Mesothelial cell of epicardium (in vitro differentiated cells): ENCODE results near the gene DYSF. TPM values are rescaled to one million over a fixed set of nuclear protein-coding genes. Genes with fewer than 3 reads are reported as not detected.

ENCODE experiments used
- DNase-seq, 2 experiments: peaks; one replicate each; pipeline ENCODE4 v3.0.0; 2021; ENCODE audit warnings: low spot score in 2 of 2; ENCODE audit not compliant: unreplicated experiment in 2 of 2
- H3K27ac Mint-ChIP-seq: 2 replicates; pipeline ENCODE4 v1.8.0; 2021; ENCODE audit warnings: mixed read lengths
- H3K27me3 Mint-ChIP-seq: 2 replicates; pipeline ENCODE4 v1.8.0; 2021; ENCODE audit warnings: low read depth, mixed read lengths
- H3K36me3 Mint-ChIP-seq: 2 replicates; pipeline ENCODE4 v1.8.0; 2021; ENCODE audit warnings: mixed read lengths
- H3K4me1 Mint-ChIP-seq: 2 replicates; pipeline ENCODE4 v1.8.0; 2021; ENCODE audit warnings: mixed read lengths
- H3K4me3 Mint-ChIP-seq: 2 replicates; pipeline ENCODE4 v1.8.0; 2021; ENCODE audit warnings: mild to moderate bottlenecking, moderate library complexity, mixed read lengths
- H3K9me3 Mint-ChIP-seq: 2 replicates; pipeline ENCODE4 v1.8.0; 2021; ENCODE audit warnings: mixed read lengths
- total RNA-seq: library from RNA; stranded (reverse); gene quantifications from 3 replicates; pipeline ENCODE4 v1.2.1, GENCODE V29; 2021
- TF ChIP-seq, protein P1 (sequence below): fragments of 200-600 bp; sonication (generic); IDR thresholded peaks from one replicate; pipeline ENCODE4 v1.5.0; 2021; ENCODE audit warnings: antibody characterized with exemption; ENCODE audit not compliant: unreplicated experiment

DYSF gene
- total RNA-seq, 1 donor from 2014 or later: 0.96 TPM

DNA sequence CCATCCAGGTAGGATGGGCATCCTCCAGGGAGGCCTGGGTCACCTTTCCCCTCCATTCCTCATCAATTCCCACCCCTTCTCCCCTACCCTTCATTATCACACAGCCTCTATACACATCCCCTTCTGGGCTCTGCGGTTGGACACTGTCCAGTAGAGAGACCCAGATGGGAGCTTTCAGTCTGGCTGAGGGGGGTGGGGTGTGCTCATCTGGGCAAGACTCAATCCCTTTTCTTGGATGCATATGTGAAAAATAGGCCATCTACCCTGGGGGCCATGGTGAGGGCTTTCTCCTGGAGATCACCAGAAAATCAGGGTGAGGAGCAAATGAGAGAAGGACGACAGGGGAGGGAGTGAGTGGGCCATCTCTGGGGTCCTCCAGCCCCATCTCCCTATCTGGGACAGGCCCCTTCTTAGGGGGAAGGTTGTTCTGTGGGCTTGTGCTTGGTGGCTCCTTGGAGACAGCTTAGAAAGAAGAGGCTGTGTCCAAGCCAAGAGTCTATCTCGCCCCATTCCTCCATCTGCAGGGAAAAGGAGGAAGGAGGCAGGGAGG is 160.1 kb downstream of the DYSF start:
- TF ChIP-seq, protein P1, sequence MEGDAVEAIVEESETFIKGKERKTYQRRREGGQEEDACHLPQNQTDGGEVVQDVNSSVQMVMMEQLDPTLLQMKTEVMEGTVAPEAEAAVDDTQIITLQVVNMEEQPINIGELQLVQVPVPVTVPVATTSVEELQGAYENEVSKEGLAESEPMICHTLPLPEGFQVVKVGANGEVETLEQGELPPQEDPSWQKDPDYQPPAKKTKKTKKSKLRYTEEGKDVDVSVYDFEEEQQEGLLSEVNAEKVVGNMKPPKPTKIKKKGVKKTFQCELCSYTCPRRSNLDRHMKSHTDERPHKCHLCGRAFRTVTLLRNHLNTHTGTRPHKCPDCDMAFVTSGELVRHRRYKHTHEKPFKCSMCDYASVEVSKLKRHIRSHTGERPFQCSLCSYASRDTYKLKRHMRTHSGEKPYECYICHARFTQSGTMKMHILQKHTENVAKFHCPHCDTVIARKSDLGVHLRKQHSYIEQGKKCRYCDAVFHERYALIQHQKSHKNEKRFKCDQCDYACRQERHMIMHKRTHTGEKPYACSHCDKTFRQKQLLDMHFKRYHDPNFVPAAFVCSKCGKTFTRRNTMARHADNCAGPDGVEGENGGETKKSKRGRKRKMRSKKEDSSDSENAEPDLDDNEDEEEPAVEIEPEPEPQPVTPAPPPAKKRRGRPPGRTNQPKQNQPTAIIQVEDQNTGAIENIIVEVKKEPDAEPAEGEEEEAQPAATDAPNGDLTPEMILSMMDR: no peak
- Mint-ChIP-seq H3K4me1 (peaks cover 16% of the 10 kb centered on the region), H3K36me3 (no peaks in the 10 kb centered on the region), H3K9me3 (no peaks in the 10 kb centered on the region), H3K27me3 (no peaks in the 10 kb centered on the region), H3K4me3 (no peak overlapping the region), H3K27ac (no peak overlapping the region)
- no peak for DNase-seq

DNA sequence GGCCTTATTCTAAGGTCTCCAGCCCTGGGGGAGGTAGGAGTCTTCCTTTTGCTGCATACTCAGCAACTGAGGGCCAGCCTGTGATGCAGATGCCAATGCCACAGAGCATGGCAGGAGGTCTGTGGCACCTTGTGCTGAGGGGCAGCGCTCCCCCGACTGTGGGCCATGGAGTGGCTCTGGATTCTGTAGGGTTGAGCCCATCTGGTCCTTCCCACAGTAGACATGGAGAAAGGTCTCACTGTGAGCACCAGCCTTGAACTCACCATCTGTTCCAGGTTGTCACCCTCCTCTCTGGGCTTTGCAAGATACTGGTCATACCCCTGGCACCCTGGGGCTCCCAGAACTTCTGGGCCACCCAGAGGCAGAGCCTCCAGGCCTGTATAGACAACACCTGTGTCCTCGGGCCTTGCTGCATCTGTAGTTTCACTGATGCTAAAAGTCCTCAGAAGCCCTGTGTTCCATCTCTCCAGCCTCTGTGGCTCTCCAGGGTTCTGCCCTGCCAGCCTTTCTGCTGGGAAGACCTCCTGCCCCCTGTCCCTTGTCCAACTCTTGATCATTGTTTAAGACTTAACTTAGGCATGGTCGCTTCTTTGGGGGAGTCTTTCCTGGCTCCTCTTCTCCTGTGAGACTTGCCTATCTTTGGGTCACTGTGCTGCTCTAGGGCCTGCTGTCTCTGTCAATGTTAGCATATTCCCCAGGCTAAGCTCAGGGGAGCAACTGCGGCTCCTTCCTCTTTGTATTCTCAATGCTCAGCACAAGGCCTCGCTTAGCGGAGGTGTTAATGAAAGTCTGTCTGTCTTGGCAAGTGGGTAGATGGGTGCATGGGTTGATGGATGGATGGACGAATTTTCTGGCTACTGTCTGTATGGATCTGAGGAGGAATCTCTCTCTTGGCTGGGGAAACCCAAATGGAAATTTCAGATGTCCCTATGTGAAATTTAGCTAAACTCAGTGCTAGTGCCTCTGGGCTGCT is 160.9 kb downstream of the DYSF start:
- DNase-seq: peak in 1 of 2 experiments; percentile 33
- Mint-ChIP-seq H3K4me3 (no peak overlapping the region), H3K4me1 (peaks cover 13% of the 10 kb centered on the region), H3K36me3 (no peaks in the 10 kb centered on the region), H3K9me3 (no peaks in the 10 kb centered on the region), H3K27me3 (no peaks in the 10 kb centered on the region), H3K27ac (peak overlapping the region; percentile 49)
- TF ChIP-seq, protein P1: no peak

DNA sequence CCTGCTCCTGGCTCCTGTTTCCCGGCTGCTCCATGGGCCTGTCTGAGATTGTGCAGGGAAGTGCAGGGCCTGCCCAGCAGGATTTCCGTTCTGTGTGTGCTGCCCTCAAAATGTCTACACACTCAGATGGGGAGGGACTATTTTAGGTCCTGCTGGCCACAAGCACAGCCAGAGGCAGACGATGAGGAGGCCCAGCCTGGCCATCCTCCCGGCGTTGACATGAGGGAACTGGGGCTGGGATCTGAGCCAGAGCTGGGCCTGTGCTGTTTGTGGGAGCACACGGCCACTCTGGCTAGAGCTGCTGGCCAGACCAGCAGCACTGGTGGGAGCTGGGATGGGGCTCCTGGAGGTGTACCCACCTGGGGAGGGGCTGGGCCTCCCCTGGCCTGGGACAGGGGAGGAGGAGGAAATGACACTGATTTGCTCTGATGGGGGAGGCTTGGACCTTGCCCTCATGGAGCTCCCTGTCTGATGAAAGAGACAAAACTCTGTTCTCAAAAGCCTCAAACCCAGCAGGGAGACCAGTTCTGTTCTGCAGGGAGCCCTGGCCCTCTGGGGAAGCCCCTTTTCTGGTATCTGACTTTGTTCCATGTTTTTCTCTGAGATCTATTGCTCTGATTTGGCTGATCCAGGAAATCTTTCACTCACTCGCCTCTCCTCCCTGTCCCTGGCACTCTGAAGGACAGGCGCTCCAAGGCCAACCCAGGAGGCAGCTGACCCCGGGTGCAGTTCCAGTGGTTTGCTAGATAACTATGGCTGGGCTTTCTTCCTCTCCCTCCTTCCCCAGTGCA is 161.8 kb downstream of the DYSF start:
- peak overlapping the region; percentile 49 for H3K27ac Mint-ChIP-seq
- peak in 1 of 2 experiments; percentile 44 for DNase-seq
- TF ChIP-seq, protein P1: no peak
- no peak overlapping the region for H3K4me3 Mint-ChIP-seq
- no peaks in the 10 kb centered on the region for H3K36me3 Mint-ChIP-seq
- peaks cover 14% of the 10 kb centered on the region for H3K4me1 Mint-ChIP-seq
- no peaks in the 10 kb centered on the region for H3K9me3 Mint-ChIP-seq
- H3K27me3 Mint-ChIP-seq: no peaks in the 10 kb centered on the region

DNA sequence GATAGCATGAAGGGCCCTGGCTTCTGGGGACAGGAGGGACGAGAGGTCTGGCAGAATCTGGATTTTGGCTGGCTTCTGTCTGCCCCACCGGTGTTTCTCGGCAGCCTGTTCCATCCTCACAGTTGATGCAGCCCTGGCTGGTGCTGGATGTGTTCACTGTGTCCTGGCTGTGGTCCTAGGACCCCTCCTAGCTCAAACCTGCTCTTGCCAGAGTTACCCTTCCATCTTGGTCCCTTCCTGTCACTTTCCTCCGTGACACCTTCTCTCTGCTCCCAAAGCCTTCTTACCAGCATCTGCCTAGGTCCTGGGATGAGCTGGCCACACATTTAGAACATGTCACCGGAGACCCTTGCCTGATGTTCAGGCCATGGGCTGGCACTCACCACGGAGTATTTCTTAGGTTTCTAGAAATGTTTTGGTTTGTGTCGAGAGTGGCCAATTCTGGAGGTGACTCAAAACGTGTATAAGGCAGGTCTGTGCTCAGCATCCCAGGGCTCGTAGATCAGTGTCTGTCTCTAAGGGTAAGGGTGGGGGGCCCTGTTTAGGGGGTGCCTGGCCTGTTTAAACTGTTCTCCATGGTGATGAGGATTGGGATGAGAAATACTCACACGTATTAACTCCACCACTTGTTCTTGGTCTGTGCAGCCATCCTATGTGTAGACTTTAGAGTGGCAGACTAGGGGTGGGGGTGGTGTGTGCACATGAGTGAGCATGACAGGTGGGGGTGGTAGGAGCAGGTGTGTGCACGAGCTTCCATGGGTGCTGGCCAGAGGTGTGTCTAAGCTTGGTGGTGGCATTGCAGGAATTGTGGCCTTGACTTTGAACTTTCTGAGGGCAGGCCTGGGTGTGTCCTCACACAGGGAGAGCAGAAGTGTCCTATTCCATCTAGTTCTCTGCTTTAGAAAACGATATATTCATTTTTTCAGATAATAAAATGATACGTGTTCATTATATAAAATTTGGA is 162.7 kb downstream of the DYSF start:
- TF ChIP-seq, protein P1: no peak
- DNase-seq: no peak
- no peak overlapping the region for H3K27ac Mint-ChIP-seq
- no peak overlapping the region for H3K4me3 Mint-ChIP-seq
- H3K9me3 Mint-ChIP-seq: no peaks in the 10 kb centered on the region
- no peaks in the 10 kb centered on the region for H3K27me3 Mint-ChIP-seq
- H3K36me3 Mint-ChIP-seq: no peaks in the 10 kb centered on the region
- peaks cover 12% of the 10 kb centered on the region for H3K4me1 Mint-ChIP-seq

DNA sequence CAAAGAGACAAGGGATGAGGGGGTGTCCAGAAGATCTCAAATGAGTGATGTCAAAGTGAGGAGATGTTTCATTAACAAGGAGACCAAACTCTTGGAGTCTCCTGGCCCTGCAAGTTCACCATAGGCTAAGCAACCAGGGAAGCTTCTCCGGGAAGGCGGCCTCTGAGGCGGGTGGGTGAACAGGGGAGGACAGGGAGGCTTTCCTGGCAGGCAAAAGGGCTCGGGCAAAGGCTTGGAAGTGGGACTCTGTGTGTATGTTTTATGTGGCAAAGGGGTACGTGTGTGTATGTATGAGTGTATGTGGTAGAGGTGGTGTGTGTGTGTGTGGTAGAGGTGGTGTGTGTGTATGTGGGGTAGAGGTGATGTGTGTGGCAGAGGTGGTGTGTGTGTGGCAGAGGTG is 163.9 kb downstream of the DYSF start:
- Mint-ChIP-seq H3K27me3 (no peaks in the 10 kb centered on the region), H3K27ac (no peak overlapping the region), H3K36me3 (no peaks in the 10 kb centered on the region), H3K4me3 (no peak overlapping the region), H3K9me3 (no peaks in the 10 kb centered on the region), H3K4me1 (peaks cover 12% of the 10 kb centered on the region)
- DNase-seq: no peak
- TF ChIP-seq, protein P1: no peak
